ENCODE data around the gene ZC2HC1C. TPM values are rescaled to one million over a fixed set of nuclear protein-coding genes. Genes with fewer than 3 reads are reported as not detected.

The ZC2HC1C gene
- total RNA-seq, 1 donor from 2014 or later, result 1.9 TPM

DNA sequence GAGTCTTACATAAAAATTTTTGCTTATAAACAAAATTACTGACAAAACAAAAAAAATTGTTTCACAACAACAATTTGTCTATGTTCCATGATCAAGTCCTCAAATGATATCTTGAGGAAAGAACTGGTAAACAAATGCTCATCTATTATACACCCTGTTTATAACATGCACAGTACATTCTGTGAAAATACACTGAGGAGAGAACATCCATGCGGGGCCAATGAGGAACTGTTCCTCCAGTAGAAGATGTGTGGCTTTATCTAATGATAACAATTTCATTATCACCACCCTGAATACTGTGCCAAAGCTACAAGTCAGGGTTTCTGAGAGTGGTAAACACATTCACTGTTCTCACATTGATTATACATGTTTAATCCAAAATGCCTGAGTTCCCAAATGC is 28.9 kb upstream of the ZC2HC1C start:
- DNase-seq (ENCODE audit: low read depth), result no peak
- H3K4me3 ChIP-seq (ENCODE audit: low read depth, low read length), result no peak overlapping the region
- TF ChIP-seq, protein P1, sequence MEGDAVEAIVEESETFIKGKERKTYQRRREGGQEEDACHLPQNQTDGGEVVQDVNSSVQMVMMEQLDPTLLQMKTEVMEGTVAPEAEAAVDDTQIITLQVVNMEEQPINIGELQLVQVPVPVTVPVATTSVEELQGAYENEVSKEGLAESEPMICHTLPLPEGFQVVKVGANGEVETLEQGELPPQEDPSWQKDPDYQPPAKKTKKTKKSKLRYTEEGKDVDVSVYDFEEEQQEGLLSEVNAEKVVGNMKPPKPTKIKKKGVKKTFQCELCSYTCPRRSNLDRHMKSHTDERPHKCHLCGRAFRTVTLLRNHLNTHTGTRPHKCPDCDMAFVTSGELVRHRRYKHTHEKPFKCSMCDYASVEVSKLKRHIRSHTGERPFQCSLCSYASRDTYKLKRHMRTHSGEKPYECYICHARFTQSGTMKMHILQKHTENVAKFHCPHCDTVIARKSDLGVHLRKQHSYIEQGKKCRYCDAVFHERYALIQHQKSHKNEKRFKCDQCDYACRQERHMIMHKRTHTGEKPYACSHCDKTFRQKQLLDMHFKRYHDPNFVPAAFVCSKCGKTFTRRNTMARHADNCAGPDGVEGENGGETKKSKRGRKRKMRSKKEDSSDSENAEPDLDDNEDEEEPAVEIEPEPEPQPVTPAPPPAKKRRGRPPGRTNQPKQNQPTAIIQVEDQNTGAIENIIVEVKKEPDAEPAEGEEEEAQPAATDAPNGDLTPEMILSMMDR (conservative IDR thresholded peaks at IDR 0.05; ENCODE audit: low read depth, low read length), result no peak

DNA sequence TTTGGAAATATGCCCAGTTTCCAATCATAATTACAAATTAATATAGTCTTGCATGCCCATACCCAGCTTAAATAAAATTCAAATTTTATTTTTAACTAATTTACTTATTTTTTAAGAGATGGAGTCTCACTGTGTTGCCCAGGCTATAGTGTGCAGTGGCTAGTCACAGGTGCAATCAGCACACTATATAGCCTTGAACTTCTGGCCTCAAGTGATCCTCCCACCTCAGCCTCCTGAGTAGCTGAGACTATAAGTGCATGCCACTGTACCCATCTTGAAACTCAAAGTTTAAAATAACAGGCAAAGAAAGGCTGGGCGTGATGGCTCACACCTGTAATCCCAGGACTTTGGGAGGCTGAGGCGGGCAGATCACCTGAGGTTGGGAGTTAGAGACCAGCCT is 28.5 kb upstream of the ZC2HC1C start:
- DNase-seq (ENCODE audit: low read depth), result no peak
- H3K4me3 ChIP-seq (ENCODE audit: low read depth, low read length), result no peak overlapping the region
- TF ChIP-seq, protein P1 (conservative IDR thresholded peaks at IDR 0.05; ENCODE audit: low read depth, low read length), result no peak

DNA sequence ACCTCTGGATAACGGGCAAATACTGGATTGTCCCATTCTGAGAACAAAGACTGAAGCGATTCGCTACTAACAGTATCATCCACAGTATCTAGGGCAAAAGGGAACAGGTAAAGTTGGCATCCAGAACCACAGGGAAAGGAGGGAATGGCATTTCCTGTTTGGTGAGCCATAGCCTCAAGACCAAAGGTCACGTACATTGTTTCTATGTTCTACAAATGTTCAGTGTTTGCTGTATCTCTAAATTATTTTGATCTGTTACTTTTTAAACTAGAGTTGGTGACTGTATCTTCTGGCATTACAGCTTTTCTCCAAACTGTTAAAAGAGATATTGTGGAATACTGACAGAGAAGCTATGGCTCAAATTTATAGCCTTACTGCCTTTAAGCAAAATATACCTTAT is 27.8 kb upstream of the ZC2HC1C start:
- TF ChIP-seq, protein P1 (conservative IDR thresholded peaks at IDR 0.05; ENCODE audit: low read depth, low read length), result no peak
- no peak overlapping the region for H3K4me3 ChIP-seq (ENCODE audit: low read depth, low read length)
- peak; percentile 66 for DNase-seq (ENCODE audit: low read depth)

DNA sequence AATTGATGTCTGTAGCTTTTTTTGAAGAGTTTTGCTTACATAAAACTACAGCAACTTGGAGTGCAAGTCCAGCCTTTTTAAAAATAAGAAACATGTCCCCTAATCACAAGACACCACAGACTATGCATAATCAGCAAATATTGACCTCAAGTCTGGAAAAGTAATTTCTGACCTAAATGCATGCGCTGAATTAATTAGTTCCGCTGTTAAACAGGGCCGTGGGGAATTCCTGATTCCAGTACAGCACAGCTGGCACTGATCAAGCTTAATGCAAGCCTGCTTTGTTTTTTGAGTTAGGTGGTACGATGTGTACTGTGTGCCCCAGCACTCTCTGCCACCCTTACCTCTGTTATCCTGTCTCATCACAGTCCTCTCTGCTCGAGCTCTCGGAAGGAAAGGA is 27.4 kb upstream of the ZC2HC1C start:
- no peak overlapping the region for H3K4me3 ChIP-seq (ENCODE audit: low read depth, low read length)
- TF ChIP-seq, protein P1 (conservative IDR thresholded peaks at IDR 0.05; ENCODE audit: low read depth, low read length), result no peak
- DNase-seq (ENCODE audit: low read depth), result peak; percentile 65

DNA sequence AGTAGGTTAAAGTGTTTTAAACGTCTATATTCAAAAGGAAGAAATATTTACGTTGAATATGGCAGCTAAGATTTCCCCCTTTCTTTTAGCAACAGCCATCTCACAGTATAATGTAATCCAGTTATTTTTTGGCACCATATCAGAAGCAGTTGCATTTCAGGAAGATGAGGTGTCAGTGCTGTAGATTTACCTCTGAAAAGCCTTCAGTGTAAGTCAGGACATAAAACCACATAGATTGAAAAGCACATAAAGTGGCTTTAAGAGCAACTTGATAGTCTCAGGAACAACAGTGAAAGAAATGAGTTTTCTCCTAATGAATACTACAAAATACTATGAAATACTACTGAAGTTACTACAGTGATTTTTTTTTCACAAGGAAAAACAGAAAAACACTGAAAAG is 25.1 kb upstream of the ZC2HC1C start:
- DNase-seq (ENCODE audit: low read depth), result no peak
- TF ChIP-seq, protein P1 (conservative IDR thresholded peaks at IDR 0.05; ENCODE audit: low read depth, low read length), result no peak
- no peak overlapping the region for H3K4me3 ChIP-seq (ENCODE audit: low read depth, low read length)

DNA sequence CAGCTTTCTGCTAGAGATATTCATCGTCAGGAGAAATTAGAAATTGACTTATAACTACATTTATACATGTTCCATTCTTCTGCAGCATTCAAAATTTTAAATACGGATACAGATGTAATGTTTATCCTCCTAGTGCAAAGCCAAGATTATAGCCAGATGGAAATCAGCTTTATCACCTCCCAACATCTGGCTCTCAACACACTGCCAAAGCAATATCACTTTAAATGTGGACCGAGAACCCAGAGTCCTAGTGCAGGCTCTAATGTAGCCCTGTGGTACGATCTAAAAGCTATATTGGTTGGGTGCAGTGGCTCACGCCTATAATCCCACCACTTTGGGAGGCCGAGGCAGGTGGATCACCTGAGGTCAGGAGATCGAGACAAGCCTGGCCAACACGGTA is 24.7 kb upstream of the ZC2HC1C start:
- DNase-seq (ENCODE audit: low read depth), result no peak
- no peak overlapping the region for H3K4me3 ChIP-seq (ENCODE audit: low read depth, low read length)
- TF ChIP-seq, protein P1 (conservative IDR thresholded peaks at IDR 0.05; ENCODE audit: low read depth, low read length), result no peak

DNA sequence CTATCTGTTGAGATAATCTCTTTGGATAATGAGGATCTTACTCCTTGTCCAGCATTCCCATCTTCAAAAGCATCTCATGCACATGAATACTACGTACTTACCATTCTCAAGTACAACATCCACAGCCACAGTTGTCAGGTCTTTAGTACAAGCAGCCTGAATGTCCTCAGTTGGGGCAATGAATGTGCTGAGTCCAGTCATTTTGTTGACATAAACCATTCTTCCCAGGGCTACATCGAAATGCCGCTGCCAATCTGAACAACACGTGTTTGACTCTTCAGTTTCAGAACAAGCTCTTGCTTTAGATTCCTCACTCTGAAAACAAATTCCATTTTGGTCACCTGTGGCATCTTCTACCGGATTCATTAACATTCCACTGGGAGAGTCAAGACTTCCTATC is 23.2 kb upstream of the ZC2HC1C start:
- no peak overlapping the region for H3K4me3 ChIP-seq (ENCODE audit: low read depth, low read length)
- TF ChIP-seq, protein P1 (conservative IDR thresholded peaks at IDR 0.05; ENCODE audit: low read depth, low read length), result no peak
- DNase-seq (ENCODE audit: low read depth), result no peak

All from epithelial cell of proximal tubule (primary cell).